Measurements from ENCODE around the gene TKT.

Gene TKT

DNA sequence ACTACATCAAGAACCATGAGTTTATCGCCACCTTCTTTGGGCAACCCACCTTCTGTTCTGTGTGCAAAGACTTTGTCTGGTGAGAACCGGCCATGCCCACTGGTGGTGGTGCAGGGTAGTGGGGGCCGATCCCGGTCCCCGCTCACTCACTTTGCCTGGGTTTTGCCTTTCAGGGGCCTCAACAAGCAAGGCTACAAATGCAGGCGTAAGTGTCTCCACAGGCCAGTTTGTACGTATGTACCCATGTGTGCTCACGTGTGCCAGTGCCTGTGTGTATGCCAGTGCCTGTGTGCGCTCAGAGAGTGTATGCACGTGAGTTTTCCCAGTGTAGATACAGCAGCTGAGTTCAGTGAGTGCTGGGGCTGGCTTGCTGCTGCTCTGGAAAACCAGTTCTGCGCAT, 74.3 kb downstream of the TKT start:
- CTCF ChIA-PET = no interaction called here
- POLR2A ChIA-PET = no interaction called here

DNA sequence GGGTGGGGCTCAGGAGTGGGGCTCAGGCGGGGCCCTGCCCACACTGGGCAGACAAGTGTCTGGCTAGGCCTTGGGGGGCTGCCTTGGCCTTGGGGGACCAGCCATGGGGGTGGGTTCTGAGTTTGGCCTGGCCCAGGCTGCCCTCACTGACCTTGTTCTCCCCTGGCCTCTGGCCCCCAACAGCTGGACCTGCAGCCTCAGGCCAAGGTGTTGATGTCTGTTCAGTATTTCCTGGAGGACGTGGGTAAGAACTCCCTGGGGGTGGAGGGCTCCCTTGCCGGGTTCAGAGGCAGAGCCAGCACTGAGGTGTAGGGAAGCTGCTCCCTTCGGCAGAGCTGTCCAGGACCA, 74.8 kb downstream of the TKT start:
- no peak for DNase-seq (ENCODE audit: extremely low spot score)
- ChIA-PET CTCF (no interaction called here), POLR2A (no interaction called here)
- TF ChIP-seq FOXK2 (IDR thresholded peaks at IDR 0.05) (no peak), SUZ12 (IDR thresholded peaks at IDR 0.05) (no peak), ARNT (IDR thresholded peaks at IDR 0.05) (no peak), FOXM1 (IDR thresholded peaks at IDR 0.05; ENCODE audit: borderline replicate concordance) (no peak), CTBP1 (IDR thresholded peaks at IDR 0.05; ENCODE audit: borderline replicate concordance) (no peak), NFRKB (IDR thresholded peaks at IDR 0.05) (no peak), BHLHE40 (IDR thresholded peaks at IDR 0.05; ENCODE audit: borderline replicate concordance) (no peak), SP1 (IDR thresholded peaks at IDR 0.05) (no peak), ELF4 (IDR thresholded peaks at IDR 0.05) (no peak), TARDBP (IDR thresholded peaks at IDR 0.05) (no peak), ZNF384 (IDR thresholded peaks at IDR 0.05) (no peak), HDGF (IDR thresholded peaks at IDR 0.05; ENCODE audit: borderline replicate concordance) (no peak), FOXA1 (IDR thresholded peaks at IDR 0.05) (no peak), L3MBTL2 (conservative IDR thresholded peaks at IDR 0.05) (no peak), LEF1 (IDR thresholded peaks at IDR 0.05; ENCODE audit: borderline replicate concordance) (no peak)
- TF ChIP-seq, protein P1, sequence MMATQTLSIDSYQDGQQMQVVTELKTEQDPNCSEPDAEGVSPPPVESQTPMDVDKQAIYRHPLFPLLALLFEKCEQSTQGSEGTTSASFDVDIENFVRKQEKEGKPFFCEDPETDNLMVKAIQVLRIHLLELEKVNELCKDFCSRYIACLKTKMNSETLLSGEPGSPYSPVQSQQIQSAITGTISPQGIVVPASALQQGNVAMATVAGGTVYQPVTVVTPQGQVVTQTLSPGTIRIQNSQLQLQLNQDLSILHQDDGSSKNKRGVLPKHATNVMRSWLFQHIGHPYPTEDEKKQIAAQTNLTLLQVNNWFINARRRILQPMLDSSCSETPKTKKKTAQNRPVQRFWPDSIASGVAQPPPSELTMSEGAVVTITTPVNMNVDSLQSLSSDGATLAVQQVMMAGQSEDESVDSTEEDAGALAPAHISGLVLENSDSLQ (IDR thresholded peaks at IDR 0.05) = no peak

More for the DNA sequence above, 74.3 kb downstream of the TKT start:
- no peak for TF ChIP-seq NFRKB (IDR thresholded peaks at IDR 0.05)
- no peak for TF ChIP-seq ELF4 (IDR thresholded peaks at IDR 0.05)
- no peak for TF ChIP-seq LEF1 (IDR thresholded peaks at IDR 0.05; ENCODE audit: borderline replicate concordance)
- TF ChIP-seq, protein P1 (IDR thresholded peaks at IDR 0.05) = no peak
- TF ChIP-seq TARDBP (IDR thresholded peaks at IDR 0.05) = no peak
- no peak for TF ChIP-seq L3MBTL2 (conservative IDR thresholded peaks at IDR 0.05)
- no peak for TF ChIP-seq SP1 (IDR thresholded peaks at IDR 0.05)
- no peak for TF ChIP-seq CTBP1 (IDR thresholded peaks at IDR 0.05; ENCODE audit: borderline replicate concordance)
- TF ChIP-seq FOXA1 (IDR thresholded peaks at IDR 0.05) = no peak
- no peak for TF ChIP-seq ARNT (IDR thresholded peaks at IDR 0.05)
- no peak for DNase-seq (ENCODE audit: extremely low spot score)

GRCh38 chr3:53180305-53181023, 75.4 kb downstream of the TKT start:
- TF ChIP-seq NFRKB (IDR thresholded peaks at IDR 0.05) = no peak
- no peak for TF ChIP-seq SUZ12 (IDR thresholded peaks at IDR 0.05)
- no peak for TF ChIP-seq LEF1 (IDR thresholded peaks at IDR 0.05; ENCODE audit: borderline replicate concordance)
- no peak for TF ChIP-seq HDGF (IDR thresholded peaks at IDR 0.05; ENCODE audit: borderline replicate concordance)
- no peak for TF ChIP-seq FOXK2 (IDR thresholded peaks at IDR 0.05)
- CTCF ChIA-PET = no interaction called here
- DNase-seq (ENCODE audit: extremely low spot score) = no peak
- POLR2A ChIA-PET = interaction anchor here (0.9 kb wide), 1 partner anchor 27 kb away, joined by 3 read pairs; no protein-coding TSS in a partner anchor

- ChIA-PET POLR2A (interaction anchor here (0.9 kb wide), 1 partner anchor 26 kb away, joined by 3 read pairs; no protein-coding TSS in a partner anchor), CTCF (no interaction called here)
- TF ChIP-seq CTBP1 (IDR thresholded peaks at IDR 0.05; ENCODE audit: borderline replicate concordance) (no peak), TARDBP (IDR thresholded peaks at IDR 0.05) (no peak), FOXA1 (IDR thresholded peaks at IDR 0.05) (no peak), LEF1 (IDR thresholded peaks at IDR 0.05; ENCODE audit: borderline replicate concordance) (no peak)
- TF ChIP-seq, protein P1 (IDR thresholded peaks at IDR 0.05) = no peak
- DNase-seq (ENCODE audit: extremely low spot score) = no peak
Measured at GRCh38 chr3:53179580-53179979, 76.2 kb downstream of the TKT start.

DNA sequence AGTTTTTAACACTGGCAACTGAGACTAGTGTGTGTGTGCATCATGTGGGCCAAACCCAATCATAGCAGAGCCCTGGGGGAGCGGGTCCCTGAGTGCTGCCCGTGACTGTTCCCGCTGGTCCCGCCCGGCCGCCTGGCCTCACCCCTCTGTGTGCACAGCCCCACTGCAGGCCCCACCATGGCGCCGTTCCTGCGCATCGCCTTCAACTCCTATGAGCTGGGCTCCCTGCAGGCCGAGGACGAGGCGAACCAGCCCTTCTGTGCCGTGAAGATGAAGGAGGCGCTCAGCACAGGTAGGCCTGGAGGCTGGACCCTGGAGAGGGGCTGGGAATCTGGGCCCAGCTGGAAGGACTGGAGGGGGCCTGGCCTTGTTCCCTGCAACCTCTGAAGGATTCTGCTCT, 77.6 kb downstream of the TKT start:
- TF ChIP-seq ELF4 (IDR thresholded peaks at IDR 0.05) (no peak), SP1 (IDR thresholded peaks at IDR 0.05) (no peak), TARDBP (IDR thresholded peaks at IDR 0.05) (no peak), SUZ12 (IDR thresholded peaks at IDR 0.05) (no peak), LEF1 (IDR thresholded peaks at IDR 0.05; ENCODE audit: borderline replicate concordance) (no peak), BHLHE40 (IDR thresholded peaks at IDR 0.05; ENCODE audit: borderline replicate concordance) (no peak), ARNT (IDR thresholded peaks at IDR 0.05) (no peak), FOXA1 (IDR thresholded peaks at IDR 0.05) (no peak), ZNF384 (IDR thresholded peaks at IDR 0.05) (no peak), NFRKB (IDR thresholded peaks at IDR 0.05) (no peak), FOXM1 (IDR thresholded peaks at IDR 0.05; ENCODE audit: borderline replicate concordance) (no peak), CTBP1 (IDR thresholded peaks at IDR 0.05; ENCODE audit: borderline replicate concordance) (no peak), HDGF (IDR thresholded peaks at IDR 0.05; ENCODE audit: borderline replicate concordance) (no peak), L3MBTL2 (conservative IDR thresholded peaks at IDR 0.05) (no peak), FOXK2 (IDR thresholded peaks at IDR 0.05) (no peak)
- TF ChIP-seq, protein P1 (IDR thresholded peaks at IDR 0.05) = no peak
- CTCF ChIA-PET = no interaction called here
- DNase-seq (ENCODE audit: extremely low spot score) = no peak
- POLR2A ChIA-PET = no interaction called here
